ENCODE measurements around the gene LLGL1. TPM values are rescaled to one million over a fixed set of nuclear protein-coding genes. Genes with fewer than 3 reads are reported as not detected.
A peak's percentile ranks its signal among the peaks of the same experiment; 100 is the strongest.

LLGL1 gene
- total RNA-seq, 1 experiment from 2014 or later = 16.4 TPM

- DNase-seq (ENCODE audit: unreplicated experiment) = no peak
- H3K27me3 Mint-ChIP-seq (ENCODE audit: insufficient read depth, unreplicated experiment) = no peaks in the 10 kb centered on the region
- CTCF ChIA-PET = interaction anchor here (1.0 kb wide), 1 partner anchor 12 kb away, joined by 3 read pairs; no protein-coding TSS in a partner anchor
- H3K9me3 Mint-ChIP-seq (ENCODE audit: unreplicated experiment) = no peaks in the 10 kb centered on the region
- no peak overlapping the region for H3K4me3 Mint-ChIP-seq (ENCODE audit: unreplicated experiment)
- H3K27ac Mint-ChIP-seq (ENCODE audit: low read depth, unreplicated experiment) = peak overlapping the region; percentile 16
- BruUV-seq (replicated peaks) = no TSS peak
- intact Hi-C loops (cut with micrococcal nuclease) = no loop called here
- H3K36me3 Mint-ChIP-seq (ENCODE audit: insufficient read depth, unreplicated experiment) = peaks cover 5% of the 10 kb centered on the region
- TF ChIP-seq CTCF (IDR thresholded peaks at IDR 0.05; ENCODE audit: unreplicated experiment) = no peak
- POLR2A ChIA-PET = no interaction called here
- peaks cover 21% of the 10 kb centered on the region for H3K4me1 Mint-ChIP-seq (ENCODE audit: insufficient read depth, unreplicated experiment)
Measured at GRCh38 chr17:18228176-18228682, 2.8 kb downstream of the LLGL1 start.

- H3K9me3 Mint-ChIP-seq (ENCODE audit: unreplicated experiment) = no peaks in the 10 kb centered on the region
- ChIA-PET POLR2A (no interaction called here), CTCF (interaction anchor here (1.0 kb wide), 1 partner anchor 13 kb away, joined by 3 read pairs; no protein-coding TSS in a partner anchor)
- H3K36me3 Mint-ChIP-seq (ENCODE audit: insufficient read depth, unreplicated experiment) = peaks cover 5% of the 10 kb centered on the region
- peaks cover 21% of the 10 kb centered on the region for H3K4me1 Mint-ChIP-seq (ENCODE audit: insufficient read depth, unreplicated experiment)
- H3K27ac Mint-ChIP-seq (ENCODE audit: low read depth, unreplicated experiment) = peak overlapping the region; percentile 16
- intact Hi-C loops (cut with micrococcal nuclease) = no loop called here
- no TSS peak for BruUV-seq (replicated peaks)
- no peaks in the 10 kb centered on the region for H3K27me3 Mint-ChIP-seq (ENCODE audit: insufficient read depth, unreplicated experiment)
- no peak overlapping the region for H3K4me3 Mint-ChIP-seq (ENCODE audit: unreplicated experiment)
- DNase-seq (ENCODE audit: unreplicated experiment) = no peak
- TF ChIP-seq CTCF (IDR thresholded peaks at IDR 0.05; ENCODE audit: unreplicated experiment) = no peak
Measured at GRCh38 chr17:18229254-18229653, 3.8 kb downstream of the LLGL1 start.

- POLR2A ChIA-PET = no interaction called here
- no peak for TF ChIP-seq CTCF (IDR thresholded peaks at IDR 0.05; ENCODE audit: unreplicated experiment)
Measured at GRCh38 chr17:18229771-18230170, 4.3 kb downstream of the LLGL1 start.

GRCh38 chr17:18230288-18231141 is 5.1 kb downstream of the LLGL1 start:
- H3K36me3 Mint-ChIP-seq (ENCODE audit: insufficient read depth, unreplicated experiment) = peaks cover 5% of the 10 kb centered on the region
- TF ChIP-seq CTCF (IDR thresholded peaks at IDR 0.05; ENCODE audit: unreplicated experiment) = no peak
- no TSS peak for BruUV-seq (replicated peaks)
- POLR2A ChIA-PET = interaction anchor here (0.9 kb wide), 1 partner anchor 54 kb away, joined by 3 read pairs; no protein-coding TSS in a partner anchor
- intact Hi-C loops (cut with micrococcal nuclease) = no loop called here
- DNase-seq (ENCODE audit: unreplicated experiment) = no peak
- no peak overlapping the region for H3K4me3 Mint-ChIP-seq (ENCODE audit: unreplicated experiment)
- H3K9me3 Mint-ChIP-seq (ENCODE audit: unreplicated experiment) = no peaks in the 10 kb centered on the region
- no peak overlapping the region for H3K27ac Mint-ChIP-seq (ENCODE audit: low read depth, unreplicated experiment)
- H3K27me3 Mint-ChIP-seq (ENCODE audit: insufficient read depth, unreplicated experiment) = no peaks in the 10 kb centered on the region
- CTCF ChIA-PET = no interaction called here
- H3K4me1 Mint-ChIP-seq (ENCODE audit: insufficient read depth, unreplicated experiment) = peaks cover 28% of the 10 kb centered on the region

More at GRCh38 chr17:18229771-18230170, 4.3 kb downstream of the LLGL1 start:
- H3K27me3 Mint-ChIP-seq (ENCODE audit: insufficient read depth, unreplicated experiment) = no peaks in the 10 kb centered on the region
- no peak for DNase-seq (ENCODE audit: unreplicated experiment)
- H3K27ac Mint-ChIP-seq (ENCODE audit: low read depth, unreplicated experiment) = no peak overlapping the region
- H3K4me3 Mint-ChIP-seq (ENCODE audit: unreplicated experiment) = no peak overlapping the region
- no TSS peak for BruUV-seq (replicated peaks)
- CTCF ChIA-PET = no interaction called here
- peaks cover 21% of the 10 kb centered on the region for H3K4me1 Mint-ChIP-seq (ENCODE audit: insufficient read depth, unreplicated experiment)
- intact Hi-C loops (cut with micrococcal nuclease) = no loop called here
- H3K36me3 Mint-ChIP-seq (ENCODE audit: insufficient read depth, unreplicated experiment) = peaks cover 5% of the 10 kb centered on the region
- H3K9me3 Mint-ChIP-seq (ENCODE audit: unreplicated experiment) = no peaks in the 10 kb centered on the region

Measured in MCF 10A (cell line).